HEK293 (cell line): ENCODE results near the gene SHISA5.

Source experiments
- CTCF ChIA-PET: fragments of 350-600 bp; formaldehyde crosslinking; extraction: SDS; loops from one replicate; lab custom pipeline; 2021; ENCODE audit warnings: antibody characterized with exemption; lab: Yijun Ruan, JAX
- POLR2A ChIA-PET: fragments of 300-600 bp; formaldehyde crosslinking; extraction: SDS; loops from one replicate; lab custom pipeline; 2020; ENCODE audit warnings: antibody characterized with exemption, inconsistent platforms; lab: Yijun Ruan, JAX
- H3K27ac ChIP-seq: fragments of 200-500 bp; sonication (Bioruptor generic); 2 replicates; pipeline ENCODE4 v1.5.1; 2014; ENCODE audit warnings: low read depth, low read length, control low read depth, inconsistent platforms; ENCODE audit errors: extremely low read depth
- H3K36me3 ChIP-seq, 2 experiments: fragments of 200-500 bp in 1 of 2; sonication (Bioruptor generic) in 1 of 2; 1 replicate in 1 of 2; 2 replicates in 1 of 2; pipeline ENCODE4 v1.5.1; 2014 to 2017; ENCODE audit warnings: inconsistent platforms in 2 of 2, low read length in 2 of 2; ENCODE audit not compliant: control insufficient read depth in 2 of 2, insufficient read depth in 1 of 2
- H3K4me1 ChIP-seq: fragments of 200-500 bp; sonication (Bioruptor generic); 2 replicates; pipeline ENCODE4 v1.5.1; 2014; ENCODE audit warnings: mild to moderate bottlenecking, low read length, inconsistent platforms; ENCODE audit not compliant: control insufficient read depth, insufficient read depth
- H3K4me3 ChIP-seq: 2 replicates; pipeline ENCODE4 v1.5.1; 2011; ENCODE audit warnings: low read depth, mild to moderate bottlenecking, control low read depth, low read length, moderate library complexity
- H3K9me3 ChIP-seq: fragments of 200-500 bp; sonication (Bioruptor generic); 2 replicates; pipeline ENCODE4 v1.5.1; 2014; ENCODE audit warnings: low read depth, low read length, inconsistent platforms; ENCODE audit not compliant: control insufficient read depth, insufficient read depth
- BCL11A ChIP-seq: fragments of 450-650 bp; formaldehyde crosslinking; IDR thresholded peaks from 2 replicates; pipeline ENCODE4 v1.5.1; 2016; ENCODE audit warnings: low read depth, missing biosample characterization, missing genetic modification characterization
- CTCF ChIP-seq: fragments of 450-650 bp; formaldehyde crosslinking; IDR thresholded peaks from 2 replicates; pipeline ENCODE4 v1.5.1; 2016; ENCODE audit warnings: missing biosample characterization, missing genetic modification characterization
- KLF8 ChIP-seq: fragments of 450-650 bp; formaldehyde crosslinking; IDR thresholded peaks from 2 replicates; pipeline ENCODE4 v1.5.1; 2016; ENCODE audit warnings: missing biosample characterization, missing genetic modification characterization
- PRDM1 ChIP-seq: fragments of 450-650 bp; formaldehyde crosslinking; IDR thresholded peaks from 2 replicates; pipeline ENCODE4; 2016; ENCODE audit warnings: missing biosample characterization, missing genetic modification characterization
- SCRT1 ChIP-seq: fragments of 450-650 bp; formaldehyde crosslinking; IDR thresholded peaks from 2 replicates; pipeline ENCODE4 v1.5.1; 2016; ENCODE audit warnings: missing biosample characterization, missing genetic modification characterization, borderline replicate concordance
- SCRT2 ChIP-seq: fragments of 450-650 bp; formaldehyde crosslinking; IDR thresholded peaks from 2 replicates; pipeline ENCODE4 v1.5.1; 2016; ENCODE audit warnings: missing biosample characterization, missing genetic modification characterization
- TRIM28 ChIP-seq: IDR thresholded peaks from 2 replicates; pipeline ENCODE4 v1.6.1; 2011; ENCODE audit warnings: low read length, control low read depth, borderline replicate concordance
- ZBTB26 ChIP-seq: fragments of 450-650 bp; formaldehyde crosslinking; optimal IDR thresholded peaks from 2 replicates; pipeline ENCODE3; 2016; ENCODE audit warnings: missing biosample characterization, mild to moderate bottlenecking, missing genetic modification characterization
- ZFP69B ChIP-seq: fragments of 450-650 bp; formaldehyde crosslinking; IDR thresholded peaks from 2 replicates; pipeline ENCODE4 v1.5.1; 2016; ENCODE audit warnings: missing biosample characterization, missing genetic modification characterization
- ZNF112 ChIP-seq: fragments of 450-650 bp; formaldehyde crosslinking; IDR thresholded peaks from 2 replicates; pipeline ENCODE4 v1.5.0; 2017; ENCODE audit warnings: missing biosample characterization, missing genetic modification characterization
- ZNF146 ChIP-seq: fragments of 450-650 bp; formaldehyde crosslinking; IDR thresholded peaks from 2 replicates; pipeline ENCODE4 v1.5.1; 2016; ENCODE audit warnings: missing biosample characterization, missing genetic modification characterization
- ZNF266 ChIP-seq: fragments of 450-650 bp; formaldehyde crosslinking; IDR thresholded peaks from 2 replicates; pipeline ENCODE4 v1.5.1; 2016; ENCODE audit warnings: missing biosample characterization, missing genetic modification characterization, low read depth
- ZNF292 ChIP-seq: fragments of 450-650 bp; formaldehyde crosslinking; IDR thresholded peaks from 2 replicates; pipeline ENCODE4 v1.5.1; 2016; ENCODE audit warnings: low read depth, missing biosample characterization, missing genetic modification characterization, borderline replicate concordance
- ZNF324 ChIP-seq: fragments of 450-650 bp; formaldehyde crosslinking; IDR thresholded peaks from 2 replicates; pipeline ENCODE4 v1.5.1; 2016; ENCODE audit warnings: missing biosample characterization, missing genetic modification characterization
- ZNF394 ChIP-seq: fragments of 450-650 bp; formaldehyde crosslinking; IDR thresholded peaks from 2 replicates; pipeline ENCODE4 v1.5.1; 2016; ENCODE audit warnings: missing biosample characterization, missing genetic modification characterization, mild to moderate bottlenecking, moderate library complexity, borderline replicate concordance
- ZNF48 ChIP-seq: fragments of 450-650 bp; formaldehyde crosslinking; IDR thresholded peaks from 2 replicates; pipeline ENCODE4 v1.5.1; 2016; ENCODE audit warnings: missing biosample characterization, missing genetic modification characterization
- ZNF514 ChIP-seq: fragments of 450-650 bp; formaldehyde crosslinking; IDR thresholded peaks from 2 replicates; pipeline ENCODE4 v1.5.1; 2016; ENCODE audit warnings: missing biosample characterization, missing genetic modification characterization
- ZNF530 ChIP-seq: fragments of 450-650 bp; formaldehyde crosslinking; IDR thresholded peaks from 2 replicates; pipeline ENCODE4 v1.5.1; 2016; ENCODE audit warnings: low read depth, missing biosample characterization, missing genetic modification characterization
- ZNF600 ChIP-seq: fragments of 450-650 bp; formaldehyde crosslinking; IDR thresholded peaks from 2 replicates; pipeline ENCODE4 v1.5.1; 2016; ENCODE audit warnings: missing biosample characterization, missing genetic modification characterization
- ZNF664 ChIP-seq: fragments of 450-650 bp; formaldehyde crosslinking; IDR thresholded peaks from 2 replicates; pipeline ENCODE4 v1.5.1; 2016; ENCODE audit warnings: missing biosample characterization, missing genetic modification characterization
- ZSCAN16 ChIP-seq: fragments of 450-650 bp; formaldehyde crosslinking; IDR thresholded peaks from 2 replicates; pipeline ENCODE4 v1.5.1; 2016; ENCODE audit warnings: missing biosample characterization, missing genetic modification characterization
- ZSCAN4 ChIP-seq: fragments of 450-650 bp; formaldehyde crosslinking; IDR thresholded peaks from 2 replicates; pipeline ENCODE4 v1.5.1; 2017; ENCODE audit warnings: missing biosample characterization, missing genetic modification characterization
- ZSCAN5A ChIP-seq: fragments of 450-650 bp; formaldehyde crosslinking; IDR thresholded peaks from 2 replicates; pipeline ENCODE4 v1.5.1; 2016; ENCODE audit warnings: missing biosample characterization, missing genetic modification characterization
- TF ChIP-seq, protein P1 (sequence below): fragments of 450-650 bp; formaldehyde crosslinking; IDR thresholded peaks from 2 replicates; pipeline ENCODE4 v1.5.1; 2016; ENCODE audit warnings: missing biosample characterization, missing genetic modification characterization
- TF ChIP-seq, protein P2 (sequence below): fragments of 450-650 bp; formaldehyde crosslinking; conservative IDR thresholded peaks from 2 replicates; pipeline ENCODE4 v1.5.1; 2016; ENCODE audit warnings: low read depth, missing biosample characterization, missing genetic modification characterization

Gene SHISA5

GRCh38 chr3:48465531-48466378 is 38.2 kb downstream of the SHISA5 start (continued):
- TF ChIP-seq, protein P1, sequence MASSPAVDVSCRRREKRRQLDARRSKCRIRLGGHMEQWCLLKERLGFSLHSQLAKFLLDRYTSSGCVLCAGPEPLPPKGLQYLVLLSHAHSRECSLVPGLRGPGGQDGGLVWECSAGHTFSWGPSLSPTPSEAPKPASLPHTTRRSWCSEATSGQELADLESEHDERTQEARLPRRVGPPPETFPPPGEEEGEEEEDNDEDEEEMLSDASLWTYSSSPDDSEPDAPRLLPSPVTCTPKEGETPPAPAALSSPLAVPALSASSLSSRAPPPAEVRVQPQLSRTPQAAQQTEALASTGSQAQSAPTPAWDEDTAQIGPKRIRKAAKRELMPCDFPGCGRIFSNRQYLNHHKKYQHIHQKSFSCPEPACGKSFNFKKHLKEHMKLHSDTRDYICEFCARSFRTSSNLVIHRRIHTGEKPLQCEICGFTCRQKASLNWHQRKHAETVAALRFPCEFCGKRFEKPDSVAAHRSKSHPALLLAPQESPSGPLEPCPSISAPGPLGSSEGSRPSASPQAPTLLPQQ (tag by site-specific recombination) = peak; percentile 56
- no peak for TF ChIP-seq ZSCAN5A
- TF ChIP-seq ZNF514 = no peak
- TF ChIP-seq ZNF530 (tag by site-specific recombination) = no peak
- peak; percentile 45; the same call in 1 of the 2 replicates for TF ChIP-seq ZNF600 (tag by site-specific recombination)
- peak; percentile 44; the same call in 1 of the 2 replicates for TF ChIP-seq SCRT1 (tag by site-specific recombination)
- TF ChIP-seq ZNF324 (tag by site-specific recombination) = no peak
- 0 out of 2 replicates have a peak, but pooled peaks have one; percentile 27 for TF ChIP-seq PRDM1
- TF ChIP-seq SCRT2 (tag by site-specific recombination) = peak; percentile 85
- TF ChIP-seq CTCF (tag by site-specific recombination) = peak; percentile 53

- no peaks in the 10 kb centered on the region for H3K9me3 ChIP-seq
- H3K4me1 ChIP-seq = no peaks in the 10 kb centered on the region
- ChIA-PET CTCF (no interaction called here), POLR2A (no interaction called here)
- peaks cover 0 to 81% of the 10 kb centered on the region in 2 experiments; a peak in 1 of 3 replicates for H3K36me3 ChIP-seq
- no peak overlapping the region for H3K27ac ChIP-seq
- H3K4me3 ChIP-seq = no peak overlapping the region
- TF ChIP-seq TRIM28 = no peak
- no peak for TF ChIP-seq ZSCAN4 (tag by site-specific recombination)
- no peak for TF ChIP-seq ZNF48 (tag by site-specific recombination)
- no peak for TF ChIP-seq ZNF146 (tag by site-specific recombination)
- TF ChIP-seq BCL11A (tag by site-specific recombination) = no peak
- TF ChIP-seq ZNF292 (tag by site-specific recombination) = no peak
- no peak for TF ChIP-seq ZNF112 (tag by site-specific recombination)
- TF ChIP-seq ZNF394 (tag by site-specific recombination) = no peak
- TF ChIP-seq, protein P2, sequence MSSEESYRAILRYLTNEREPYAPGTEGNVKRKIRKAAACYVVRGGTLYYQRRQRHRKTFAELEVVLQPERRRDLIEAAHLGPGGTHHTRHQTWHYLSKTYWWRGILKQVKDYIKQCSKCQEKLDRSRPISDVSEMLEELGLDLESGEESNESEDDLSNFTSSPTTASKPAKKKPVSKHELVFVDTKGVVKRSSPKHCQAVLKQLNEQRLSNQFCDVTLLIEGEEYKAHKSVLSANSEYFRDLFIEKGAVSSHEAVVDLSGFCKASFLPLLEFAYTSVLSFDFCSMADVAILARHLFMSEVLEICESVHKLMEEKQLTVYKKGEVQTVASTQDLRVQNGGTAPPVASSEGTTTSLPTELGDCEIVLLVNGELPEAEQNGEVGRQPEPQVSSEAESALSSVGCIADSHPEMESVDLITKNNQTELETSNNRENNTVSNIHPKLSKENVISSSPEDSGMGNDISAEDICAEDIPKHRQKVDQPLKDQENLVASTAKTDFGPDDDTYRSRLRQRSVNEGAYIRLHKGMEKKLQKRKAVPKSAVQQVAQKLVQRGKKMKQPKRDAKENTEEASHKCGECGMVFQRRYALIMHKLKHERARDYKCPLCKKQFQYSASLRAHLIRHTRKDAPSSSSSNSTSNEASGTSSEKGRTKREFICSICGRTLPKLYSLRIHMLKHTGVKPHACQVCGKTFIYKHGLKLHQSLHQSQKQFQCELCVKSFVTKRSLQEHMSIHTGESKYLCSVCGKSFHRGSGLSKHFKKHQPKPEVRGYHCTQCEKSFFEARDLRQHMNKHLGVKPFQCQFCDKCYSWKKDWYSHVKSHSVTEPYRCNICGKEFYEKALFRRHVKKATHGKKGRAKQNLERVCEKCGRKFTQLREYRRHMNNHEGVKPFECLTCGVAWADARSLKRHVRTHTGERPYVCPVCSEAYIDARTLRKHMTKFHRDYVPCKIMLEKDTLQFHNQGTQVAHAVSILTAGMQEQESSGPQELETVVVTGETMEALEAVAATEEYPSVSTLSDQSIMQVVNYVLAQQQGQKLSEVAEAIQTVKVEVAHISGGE (tag by site-specific recombination) = no peak
- TF ChIP-seq KLF8 (tag by site-specific recombination) = no peak
- TF ChIP-seq ZNF664 (tag by site-specific recombination) = no peak
- no peak for TF ChIP-seq ZFP69B (tag by site-specific recombination)
- TF ChIP-seq ZNF266 (tag by site-specific recombination) = no peak
- TF ChIP-seq ZSCAN16 = no peak
- TF ChIP-seq ZBTB26 (tag by site-specific recombination) = no peak
Measured at GRCh38 chr3:48465237-48465530, 38.8 kb downstream of the SHISA5 start.
